H1 (cell line): Measurements from ENCODE around the gene FAM162A. TPM values are rescaled to one million over a fixed set of nuclear protein-coding genes. Genes with fewer than 3 reads are reported as not detected.

ENCODE experiments used
- CTCF ChIA-PET: fragments of 300-600 bp; sonication (Branson Sonifier 250); formaldehyde crosslinking; loops from one replicate; lab custom pipeline; 2021; ENCODE audit not compliant: partially characterized antibody; lab: Charles Lee
- POLR2A ChIA-PET: fragments of 300-600 bp; sonication (Branson Sonifier 250); formaldehyde crosslinking; loops from one replicate; lab custom pipeline; 2021; ENCODE audit warnings: inconsistent platforms; ENCODE audit not compliant: partially characterized antibody; lab: Charles Lee
- DNase-seq, 2 experiments: peaks; one replicate each; pipeline versions ENCODE4 v3.0.0 to v3.0.0-alpha.2; 2010 to 2022; ENCODE audit warnings: low spot score in 2 of 2, low read depth in 1 of 2, mixed read lengths in 1 of 2
- FAIRE-seq: peaks from 2 replicates; lab custom pipeline; 2011; peaks lifted over from hg19 to GRCh38; lab: Jason Lieb, UNC
- H2AFZ ChIP-seq: 2 replicates; pipeline ENCODE4 v1.8.1; 2012; ENCODE audit warnings: low read length, inconsistent platforms
- H2AK5ac ChIP-seq: 2 replicates; pipeline ENCODE4 v1.6.1; 2013; ENCODE audit warnings: low read depth, low read length
- H2BK120ac ChIP-seq: replicated peaks from 2 replicates; pipeline ENCODE3; 2013; ENCODE audit warnings: low read depth, low read length, inconsistent platforms
- H2BK12ac ChIP-seq: 2 replicates; pipeline ENCODE4 v1.6.1; 2013; ENCODE audit warnings: low read depth, low read length
- H2BK15ac ChIP-seq: 2 replicates; pipeline ENCODE4 v1.6.1; 2013; ENCODE audit warnings: low read length
- H2BK20ac ChIP-seq: 2 replicates; pipeline ENCODE4 v1.6.1; 2013; ENCODE audit warnings: low read length
- H2BK5ac ChIP-seq: 2 replicates; pipeline ENCODE4 v1.6.1; 2013; ENCODE audit warnings: low read depth, low read length
- H3K14ac ChIP-seq: 2 replicates; pipeline ENCODE4 v1.6.1; 2013; ENCODE audit warnings: inconsistent platforms; ENCODE audit not compliant: insufficient read length
- H3K18ac ChIP-seq: 2 replicates; pipeline ENCODE4 v1.6.1; 2013; ENCODE audit warnings: low read length; ENCODE audit errors: extremely low read depth
- H3K23ac ChIP-seq: 2 replicates; pipeline ENCODE4 v1.6.1; 2013; ENCODE audit warnings: inconsistent platforms; ENCODE audit not compliant: insufficient read length
- H3K23me2 ChIP-seq: 2 replicates; pipeline ENCODE4 v1.6.1; 2013; ENCODE audit warnings: low read depth, low read length
- H3K27ac ChIP-seq: 2 replicates; pipeline ENCODE4 v1.6.1; 2011; ENCODE audit warnings: low read depth, low read length, inconsistent platforms
- H3K27me3 ChIP-seq, 4 experiments: replicated peaks in 1 of 4; 1 replicate in 1 of 4; 2 replicates in 3 of 4; pipeline versions ENCODE4 v1.6.1 to v1.8.1; 2011 to 2013; ENCODE audit warnings: low read length in 3 of 4, mild to moderate bottlenecking in 3 of 4, inconsistent platforms in 2 of 4, mixed read lengths in 2 of 4, moderate library complexity in 1 of 4; ENCODE audit not compliant: control insufficient read depth in 3 of 4, insufficient read depth in 3 of 4; ENCODE audit errors: extremely low read depth in 1 of 4
- H3K36me3 ChIP-seq, 4 experiments: 2 replicates each; pipeline versions ENCODE4 v1.6.1 to v1.8.1; 2011 to 2013; ENCODE audit warnings: mild to moderate bottlenecking in 4 of 4, low read length in 3 of 4, moderate library complexity in 2 of 4, control low read depth in 1 of 4, inconsistent platforms in 1 of 4; ENCODE audit not compliant: insufficient read depth in 4 of 4, control insufficient read depth in 2 of 4
- H3K4ac ChIP-seq: replicated peaks from 2 replicates; pipeline ENCODE3; 2013; ENCODE audit warnings: low read length, low read depth, mixed read lengths, inconsistent platforms; ENCODE audit not compliant: insufficient read length
- H3K4me1 ChIP-seq, 4 experiments: replicated peaks in 1 of 4; 1 replicate in 1 of 4; 2 replicates in 3 of 4; pipeline versions ENCODE4 v1.6.1 to v1.8.1; 2011 to 2013; ENCODE audit warnings: low read length in 3 of 4, inconsistent platforms in 2 of 4, mixed read lengths in 1 of 4; ENCODE audit not compliant: insufficient read depth in 4 of 4, control insufficient read depth in 3 of 4
- H3K4me2 ChIP-seq, 2 experiments: 2 replicates each; pipeline versions ENCODE4 v1.6.1 to v1.8.1; 2011 to 2013; ENCODE audit warnings: low read depth in 2 of 2, low read length in 2 of 2, control low read depth in 1 of 2, inconsistent platforms in 1 of 2, mild to moderate bottlenecking in 1 of 2; ENCODE audit not compliant: insufficient read depth in 1 of 2
- H3K4me3 ChIP-seq, 4 experiments: fragments of 200-600, 300-600 bp in 1 of 4; sonication (generic), shearing (Covaris generic), sonication (Bioruptor Twin) in 1 of 4; 2 replicates each; pipeline versions ENCODE4 v1.5.1 to v1.8.1; 2011 to 2016; ENCODE audit warnings: low read length in 4 of 4, low read depth in 3 of 4, control low read depth in 2 of 4, inconsistent platforms in 2 of 4, mild to moderate bottlenecking in 2 of 4, mixed read lengths in 1 of 4, moderate library complexity in 1 of 4; ENCODE audit not compliant: insufficient read depth in 2 of 4; ENCODE audit errors: extremely low read depth in 1 of 4
- H3K56ac ChIP-seq: replicated peaks from 2 replicates; pipeline ENCODE3; 2013; ENCODE audit warnings: low read depth, mild to moderate bottlenecking, mixed read lengths, low read length, inconsistent platforms; ENCODE audit not compliant: insufficient read length
- H3K79me1 ChIP-seq: 2 replicates; pipeline ENCODE4 v1.6.1; 2013; ENCODE audit warnings: low read depth, low read length, control low read depth
- H3K79me2 ChIP-seq, 2 experiments: 2 replicates each; pipeline versions ENCODE4 v1.6.1 to v1.8.1; 2012 to 2013; ENCODE audit warnings: low read length in 2 of 2, mild to moderate bottlenecking in 2 of 2, inconsistent platforms in 1 of 2; ENCODE audit not compliant: insufficient read depth in 2 of 2, control insufficient read depth in 1 of 2
- H3K9ac ChIP-seq, 4 experiments: replicated peaks in 1 of 4; 1 replicate in 1 of 4; 2 replicates in 3 of 4; pipeline versions ENCODE4 v1.6.1 to v1.8.1; 2011 to 2013; ENCODE audit warnings: low read depth in 3 of 4, low read length in 3 of 4, control low read depth in 2 of 4, mild to moderate bottlenecking in 2 of 4, moderate library complexity in 2 of 4, inconsistent platforms in 1 of 4; ENCODE audit errors: extremely low read depth in 1 of 4
- H3K9me3 ChIP-seq, 2 experiments: 2 replicates each; pipeline versions ENCODE4 v1.6.1 to v1.8.1; 2012 to 2013; ENCODE audit warnings: mild to moderate bottlenecking in 2 of 2, moderate library complexity in 2 of 2, control low read depth in 1 of 2, inconsistent platforms in 1 of 2, low read depth in 1 of 2, low read length in 1 of 2, mixed read lengths in 1 of 2; ENCODE audit not compliant: insufficient read depth in 2 of 2
- H4K20me1 ChIP-seq, 2 experiments: replicated peaks in 1 of 2; 2 replicates each; pipeline versions ENCODE3 to v1.8.1; 2011 to 2013; ENCODE audit warnings: inconsistent platforms in 2 of 2, low read length in 2 of 2, mild to moderate bottlenecking in 1 of 2; ENCODE audit not compliant: insufficient read depth in 2 of 2, control insufficient read depth in 1 of 2
- H4K5ac ChIP-seq: 2 replicates; pipeline ENCODE4 v1.6.1; 2013; ENCODE audit warnings: low read length, low read depth, mixed read lengths, inconsistent platforms; ENCODE audit not compliant: insufficient read length
- H4K8ac ChIP-seq: 2 replicates; pipeline ENCODE4 v1.8.0; 2013; ENCODE audit warnings: mild to moderate bottlenecking, moderate library complexity, low read length, inconsistent platforms; ENCODE audit not compliant: insufficient read depth; ENCODE audit errors: extremely low read depth
- H4K91ac ChIP-seq: replicated peaks from 2 replicates; pipeline ENCODE3; 2013; ENCODE audit warnings: low read length, mixed read lengths, inconsistent platforms; ENCODE audit not compliant: insufficient read length
- CEBPB ChIP-seq: IDR thresholded peaks from 2 replicates; pipeline ENCODE4 v1.6.1; 2012; ENCODE audit warnings: low read depth, low read length
- HDAC6 ChIP-seq: IDR thresholded peaks from one replicate; pipeline ENCODE4 v1.7.1; 2012; ENCODE audit warnings: low read depth, mild to moderate bottlenecking, inconsistent platforms, low read length, moderate library complexity
- RFX5 ChIP-seq: IDR thresholded peaks from 2 replicates; pipeline ENCODE4 v1.6.1; 2011; ENCODE audit warnings: low read depth, low read length, improper control_type of control experiment, borderline replicate concordance
- TBP ChIP-seq: IDR thresholded peaks from 2 replicates; pipeline ENCODE4 v1.6.1; 2011; ENCODE audit warnings: low read depth, low read length, improper control_type of control experiment
- WGBS, 2 experiments: shearing (Covaris generic) in 1 of 2; methylation state at CpG; one replicate each; pipeline versions ENCODE4 v1.1.6 to v1.1.7; 2013 to 2015; ENCODE audit warnings: low lambda C conversion rate in 2 of 2, mixed read lengths in 2 of 2, inconsistent platforms in 1 of 2, low coverage in 1 of 2, missing lambda C conversion rate in 1 of 2; ENCODE audit not compliant: insufficient replicate concordance in 2 of 2, insufficient coverage in 1 of 2, insufficient read length in 1 of 2; ENCODE audit errors: extremely low coverage in 1 of 2, missing lambda C conversion rate in 1 of 2; 5-methylcytosine and 5-hydroxymethylcytosine counted together
- polyA plus RNA-seq, 7 experiments: library from polyadenylated mRNA; depleted of rRNA in 3 of 7; stranded (reverse) in 5 of 7; unstranded in 2 of 7; fragments of >200 nt in 5 of 7; fragments of 200-250 nt in 2 of 7; gene quantifications; 1 replicate in 5 of 7; 2 replicates in 1 of 7; 4 replicates in 1 of 7; pipeline versions ENCODE4 v1.2.1 to v1.2.3, GENCODE V29; 2011 to 2013; ENCODE audit warnings: missing spikeins in 2 of 7, mixed read lengths in 2 of 7
- total RNA-seq: library from RNA; stranded (reverse); fragmentation: NEBNext Ultra II Directional; extraction: Animal tissue kit (Norgen Biotek cat#: 25700); gene quantifications from 2 replicates; pipeline ENCODE4 v1.2.1, GENCODE V29; 2021

Gene FAM162A
- total and polyA plus RNA-seq, 2 of the 8 experiments (the other 6 are each of a cell fraction or from before 2014, with no cell fraction given): 38.2 to 59.7 TPM

GRCh38 chr3:122421101-122421500 is 37.1 kb downstream of the FAM162A start:
- peaks cover 0 to 14% (median 6%) of the 10 kb centered on the region in 4 experiments; a peak in 5 of 8 replicates for H3K36me3 ChIP-seq
- H2AFZ ChIP-seq: no peak overlapping the region
- no peaks in the 10 kb centered on the region for H3K27me3 ChIP-seq
- H2BK12ac ChIP-seq: no peak overlapping the region
- H3K23me2 ChIP-seq: no peaks in the 10 kb centered on the region
- H3K4me1 ChIP-seq: peaks cover 0 to 3% (median 3%) of the 10 kb centered on the region in 4 experiments; a peak in 1 of 7 replicates
- no peak overlapping the region for H3K4me3 ChIP-seq
- no peak overlapping the region for H2BK120ac ChIP-seq
- no peak overlapping the region for H4K8ac ChIP-seq
- peaks cover 0 to 7% of the 10 kb centered on the region in 2 experiments; a peak in 1 of 4 replicates for H3K79me2 ChIP-seq
- 98% methylated on average over 4 of the region's 4 CpGs; no CpG with 5 or more reads in 1 of the 2 experiments for WGBS, 2 experiments
- H4K91ac ChIP-seq: no peak overlapping the region
- H2AK5ac ChIP-seq: no peak overlapping the region
- no peak overlapping the region for H3K18ac ChIP-seq
- DNase-seq (no peak), FAIRE-seq (no peak)
- H3K4me2 ChIP-seq: no peak overlapping the region
- no peak overlapping the region for H3K4ac ChIP-seq
- TF ChIP-seq RFX5 (no peak), TBP (no peak), CEBPB (no peak), HDAC6 (no peak)
- TF ChIP-seq, all 59 proteins: peak for 0
- H3K9me3 ChIP-seq: no peaks in the 10 kb centered on the region
- H2BK15ac ChIP-seq: no peak overlapping the region
- no peak overlapping the region for H2BK20ac ChIP-seq
- no peak overlapping the region for H4K5ac ChIP-seq
- peaks cover 0 to 2% of the 10 kb centered on the region in 2 experiments for H4K20me1 ChIP-seq
- ChIA-PET CTCF (interaction anchor here (1.0 to 1.4 kb wide), 2 partner anchors 36 to 39 kb away, joined by 4 read pairs; no protein-coding TSS in a partner anchor), POLR2A (interaction anchor here (1.2 to 2.1 kb wide), 3 partner anchors 10 to 13 kb away, joined by 3 to 6 read pairs (median 3); no protein-coding TSS in a partner anchor)
- no peaks in the 10 kb centered on the region for H3K79me1 ChIP-seq
- no peak overlapping the region for H3K56ac ChIP-seq
- H3K27ac ChIP-seq: no peak overlapping the region
- no peak overlapping the region for H3K14ac ChIP-seq
- no peak overlapping the region for H2BK5ac ChIP-seq
- H3K23ac ChIP-seq: no peak overlapping the region
- no peak overlapping the region for H3K9ac ChIP-seq
